HG03469 (cell line): ENCODE results near the gene MINDY4.

Experiments used
- ATAC-seq: cut with Tn5 transposase; IDR thresholded peaks from one replicate; pipeline ENCODE4 v1.9.1; 2021; ENCODE audit warnings: mild to moderate bottlenecking, moderate library complexity, moderate number of reproducible peaks; ENCODE audit not compliant: unreplicated experiment

The MINDY4 gene

GRCh38 chr7:30741289-30741688 is 29.9 kb upstream of the MINDY4 start:
- ATAC-seq: no peak

- no peak for ATAC-seq
Observed at GRCh38 chr7:30743371-30744074, 27.7 kb upstream of the MINDY4 start.

- ATAC-seq: no peak
Observed at GRCh38 chr7:30744075-30744417, 27.2 kb upstream of the MINDY4 start.

GRCh38 chr7:30745261-30745941 is 25.8 kb upstream of the MINDY4 start:
- no peak for ATAC-seq

GRCh38 chr7:30750010-30750409 is 21.2 kb upstream of the MINDY4 start:
- ATAC-seq: no peak

GRCh38 chr7:30750683-30751650 is 20.2 kb upstream of the MINDY4 start:
- ATAC-seq: no peak

- no peak for ATAC-seq
Observed at GRCh38 chr7:30751696-30752273, 19.4 kb upstream of the MINDY4 start, which contains the start of gene INMT. Gene INMT, plus strand, starts transcription at chr7:30752135. Its CDS starts 16 bp downstream, at chr7:30752151.

GRCh38 chr7:30752484-30752883 is 18.7 kb upstream of the MINDY4 start:
- no peak for ATAC-seq

- no peak for ATAC-seq
Observed at GRCh38 chr7:30752979-30753378, 18.2 kb upstream of the MINDY4 start.

GRCh38 chr7:30754315-30754877 is 16.8 kb upstream of the MINDY4 start:
- ATAC-seq: no peak

GRCh38 chr7:30755384-30756154 is 15.6 kb upstream of the MINDY4 start:
- ATAC-seq: no peak

- no peak for ATAC-seq
Observed at GRCh38 chr7:30757342-30757692, 13.9 kb upstream of the MINDY4 start.

GRCh38 chr7:30760514-30761213 is 10.6 kb upstream of the MINDY4 start:
- no peak for ATAC-seq

GRCh38 chr7:30761214-30762156 is 9.7 kb upstream of the MINDY4 start:
- ATAC-seq: no peak

- peak; percentile 85 for ATAC-seq
Observed at GRCh38 chr7:30764030-30764975, 6.9 kb upstream of the MINDY4 start.

- ATAC-seq: no peak
Observed at GRCh38 chr7:30765408-30765807, 5.8 kb upstream of the MINDY4 start.

GRCh38 chr7:30770845-30771173 is 408 bp upstream of the MINDY4 start:
- ATAC-seq: no peak
